Stimulated activated CD4-positive, alpha-beta T cell treated with anti-CD3 and anti-CD28 coated beads, Interleukin-12 subunit alpha, Interleukin-12 subunit beta, amount 100 ng/mL, for 48 hours (primary cell): ENCODE data around the gene HERC3.
"Not testable (repeated sequence)": the region's sequence is repeated elsewhere in the genome, so short reads cannot be mapped to it uniquely, and the experiment has no call there.

Source experiments
- DNase-seq, 3 donors: peaks; one replicate each; pipeline ENCODE4 v3.0.0-alpha.2; 2020; ENCODE audit warnings: low read depth in 2 of 3, low spot score in 1 of 3

The HERC3 gene

DNA sequence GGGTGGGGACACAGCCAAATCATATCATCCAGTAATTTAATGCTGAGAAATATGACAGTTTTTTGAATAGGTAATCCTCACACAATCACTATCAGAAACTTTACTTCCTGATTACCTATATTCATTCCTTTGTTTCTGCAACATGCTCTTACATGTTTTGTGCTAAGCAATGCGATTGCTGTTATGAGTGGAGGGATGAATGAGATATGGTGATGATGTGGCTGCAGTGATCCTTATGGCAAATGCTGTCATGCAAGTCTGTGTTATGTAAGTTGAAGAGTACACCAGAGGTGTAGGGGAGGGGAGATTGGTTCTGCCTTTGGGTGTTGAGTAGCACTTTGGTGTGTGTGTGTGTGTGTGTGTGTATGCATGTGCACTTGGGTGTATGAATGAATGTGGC lies 14.6 kb downstream of the HERC3 start:
- no peak for DNase-seq

DNA sequence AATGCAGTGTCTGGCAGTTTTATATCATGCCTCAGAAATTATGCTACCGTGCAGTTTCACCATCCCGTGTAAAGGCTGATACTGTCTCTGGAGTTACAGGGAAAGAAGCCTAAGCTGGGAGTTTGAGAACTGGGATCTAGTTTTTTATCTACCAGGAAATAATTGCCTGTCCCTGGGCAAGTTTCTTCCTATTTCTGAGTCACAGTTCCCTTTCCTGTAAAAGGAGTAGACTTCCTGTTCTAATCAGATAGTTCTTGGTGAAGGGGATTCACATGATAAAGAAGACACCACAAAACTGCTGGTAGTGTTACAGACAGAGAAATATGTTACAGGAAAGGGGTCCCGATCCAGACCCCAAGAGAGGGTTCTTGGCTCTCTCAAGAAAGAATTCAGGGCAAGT lies 17.1 kb downstream of the HERC3 start:
- DNase-seq = no peak

DNA sequence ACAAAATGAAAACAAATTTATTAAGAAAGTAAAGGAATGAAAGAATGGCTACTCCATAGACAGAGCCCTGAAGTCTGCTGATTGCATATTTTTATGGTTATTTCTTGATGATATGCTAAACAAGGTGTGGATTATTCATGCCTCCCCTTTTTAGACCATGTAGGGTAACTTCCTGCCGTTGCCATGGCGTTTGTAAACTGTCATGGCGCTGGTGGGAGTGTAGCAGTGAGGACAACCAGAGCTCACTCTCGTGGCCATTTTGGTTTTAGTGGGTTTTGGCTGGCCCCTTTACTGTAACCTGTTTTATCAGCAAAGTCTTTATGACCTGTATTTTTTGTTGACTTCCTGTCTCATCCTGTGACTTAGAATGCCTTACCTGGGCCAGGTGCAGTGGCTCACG lies 17.5 kb downstream of the HERC3 start:
- DNase-seq = not testable (repeated sequence)

DNA sequence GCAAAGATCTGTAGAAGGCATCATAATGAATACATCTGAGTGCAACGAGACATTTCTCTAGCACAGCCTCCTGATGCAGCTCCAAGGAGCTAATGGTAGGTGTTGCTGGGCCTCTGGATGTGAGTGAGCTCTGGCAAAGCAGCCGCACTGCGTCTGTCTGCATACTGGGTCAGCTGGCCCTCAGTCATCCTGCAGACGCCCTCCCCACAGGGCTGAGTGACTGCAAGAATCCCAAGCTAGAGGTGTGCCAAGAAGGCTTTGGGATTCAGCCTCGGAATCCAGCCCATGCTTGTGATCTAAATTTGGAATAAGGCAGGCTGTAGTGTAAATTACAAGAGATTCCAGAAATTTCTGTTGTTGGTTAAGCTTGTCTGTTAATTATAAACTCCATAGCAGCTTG lies 18.5 kb downstream of the HERC3 start:
- no peak for DNase-seq

DNA sequence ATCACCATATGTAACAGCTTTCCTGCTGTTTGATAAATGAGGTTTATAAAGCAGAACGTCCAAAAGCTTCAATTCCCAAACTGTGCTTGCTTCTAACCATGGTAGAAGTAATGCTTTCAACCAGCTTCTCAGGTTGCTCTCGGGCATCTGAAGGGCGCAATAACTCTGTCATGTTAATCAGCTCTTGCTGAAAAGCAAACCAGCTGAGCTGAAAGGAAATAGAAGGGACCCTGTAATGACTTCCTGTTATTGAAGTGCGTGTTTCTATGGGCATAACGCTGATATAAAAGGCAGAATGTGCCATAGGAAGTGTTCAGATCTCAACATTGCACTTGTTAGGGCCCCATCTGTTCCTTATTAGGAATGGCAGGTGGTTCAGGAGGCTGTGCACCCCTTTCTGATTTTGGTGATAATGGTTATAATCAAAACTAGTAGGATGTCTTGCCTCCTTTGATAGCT lies 21.2 kb downstream of the HERC3 start:
- DNase-seq = no peak

DNA sequence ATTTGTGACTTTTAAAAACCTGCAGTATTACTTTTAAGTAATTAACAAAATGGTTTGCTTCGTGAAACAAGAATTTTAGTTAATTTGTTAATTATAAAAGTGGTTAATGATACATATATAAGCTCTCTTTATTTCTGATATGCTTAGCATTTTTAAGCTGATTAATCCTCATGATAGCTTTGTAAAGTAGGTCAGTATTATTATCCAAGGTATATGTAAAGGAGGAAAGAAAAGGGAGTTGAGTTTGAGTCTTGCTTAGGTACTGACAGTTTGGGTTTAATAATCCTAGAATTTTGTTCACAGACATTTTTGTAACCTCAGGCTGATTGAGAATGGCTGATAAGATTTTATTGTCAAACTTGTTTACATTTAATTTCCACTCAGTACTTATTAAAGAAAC lies 21.8 kb downstream of the HERC3 start:
- DNase-seq = no peak

DNA sequence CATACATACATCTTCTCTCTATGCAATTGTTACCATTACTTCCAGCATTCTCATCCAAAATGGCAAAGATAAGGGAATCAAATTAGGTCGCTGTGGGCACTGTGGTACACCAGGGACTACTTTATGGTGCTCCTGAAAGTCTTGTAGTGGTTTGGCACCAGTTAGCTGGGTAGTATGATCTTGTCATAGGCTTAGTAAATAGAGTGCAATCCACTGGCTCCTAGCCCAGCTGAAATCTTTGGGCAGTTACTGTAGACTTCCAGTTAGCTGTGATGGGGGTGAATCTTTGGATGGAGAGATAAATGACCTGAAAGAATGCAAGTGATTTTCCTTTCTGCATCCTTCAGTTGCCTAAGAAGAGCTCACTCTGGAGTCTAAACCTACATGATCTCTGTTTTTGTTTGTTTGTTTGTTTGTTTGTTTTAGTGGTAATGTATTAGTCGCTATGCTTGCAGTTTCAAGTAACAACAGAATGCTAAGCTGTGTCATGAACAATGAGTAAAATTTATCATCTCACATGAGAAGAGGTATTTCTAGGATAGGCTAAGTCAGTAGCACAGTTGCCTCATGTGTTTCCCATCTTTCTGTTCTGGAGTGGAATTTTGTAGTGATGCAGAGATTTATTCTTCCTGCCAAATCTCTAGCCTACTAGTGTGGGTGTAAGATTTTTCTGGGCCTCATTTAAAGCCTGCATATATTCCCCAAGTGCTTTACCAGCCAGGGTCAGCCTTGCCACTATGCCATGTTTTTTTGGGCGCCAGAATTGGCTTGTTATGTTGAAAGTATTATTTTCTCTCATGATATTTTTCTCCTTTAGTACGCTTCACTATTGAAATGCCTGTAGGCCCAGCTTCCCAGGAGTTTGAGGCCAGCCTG lies 24.2 kb downstream of the HERC3 start:
- no peak for DNase-seq

DNA sequence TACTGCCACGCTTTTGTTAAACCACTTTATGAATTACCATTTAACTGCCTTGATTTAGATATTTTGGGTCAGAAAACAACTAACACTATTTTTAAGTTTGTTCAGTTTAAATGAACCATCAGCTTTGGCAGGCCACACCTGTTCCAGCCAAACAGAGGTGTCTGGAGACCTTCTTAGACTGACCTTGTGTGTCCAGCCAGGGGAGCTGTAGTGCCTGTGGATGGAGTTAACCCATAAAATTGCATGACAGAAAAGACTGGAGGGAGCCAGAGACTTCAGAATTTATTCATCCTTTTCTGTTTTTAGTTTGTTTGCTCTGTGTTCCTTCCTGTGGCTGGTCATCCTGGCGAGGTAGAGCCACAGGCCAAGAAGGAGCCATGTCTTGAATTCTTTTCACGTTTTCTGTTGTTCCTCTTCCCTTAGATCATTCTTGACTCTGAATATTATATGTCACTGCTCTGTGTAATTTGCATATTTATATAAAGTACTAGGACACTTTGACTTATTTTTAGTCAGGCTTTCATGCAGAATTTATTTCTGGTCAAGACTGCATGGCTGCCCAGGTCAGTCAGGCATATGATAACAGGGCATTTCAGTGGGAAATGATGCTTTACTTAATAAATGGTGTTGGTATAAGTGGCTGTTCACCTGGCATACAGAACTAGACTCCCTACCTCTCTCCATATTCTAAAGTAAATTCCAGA lies 26.7 kb downstream of the HERC3 start:
- no peak for DNase-seq

DNA sequence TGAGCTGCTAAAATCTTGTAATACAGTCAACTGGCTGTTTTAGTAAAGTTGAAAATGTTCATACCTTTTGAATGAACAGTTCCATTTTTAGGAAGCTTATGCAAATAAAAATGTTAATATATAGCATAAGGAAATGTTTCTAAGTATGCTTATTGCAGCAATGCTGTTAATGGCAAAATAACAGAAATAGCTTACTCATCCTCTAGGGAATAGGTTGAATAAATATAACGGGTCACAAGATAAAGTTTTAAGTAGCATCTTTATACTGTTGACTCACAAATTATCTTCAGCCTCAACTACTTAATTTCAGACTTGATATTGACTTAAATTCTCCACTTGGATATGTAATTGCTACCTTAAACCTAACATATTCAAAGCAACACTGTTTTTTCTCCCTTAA lies 27.7 kb downstream of the HERC3 start:
- no peak for DNase-seq

DNA sequence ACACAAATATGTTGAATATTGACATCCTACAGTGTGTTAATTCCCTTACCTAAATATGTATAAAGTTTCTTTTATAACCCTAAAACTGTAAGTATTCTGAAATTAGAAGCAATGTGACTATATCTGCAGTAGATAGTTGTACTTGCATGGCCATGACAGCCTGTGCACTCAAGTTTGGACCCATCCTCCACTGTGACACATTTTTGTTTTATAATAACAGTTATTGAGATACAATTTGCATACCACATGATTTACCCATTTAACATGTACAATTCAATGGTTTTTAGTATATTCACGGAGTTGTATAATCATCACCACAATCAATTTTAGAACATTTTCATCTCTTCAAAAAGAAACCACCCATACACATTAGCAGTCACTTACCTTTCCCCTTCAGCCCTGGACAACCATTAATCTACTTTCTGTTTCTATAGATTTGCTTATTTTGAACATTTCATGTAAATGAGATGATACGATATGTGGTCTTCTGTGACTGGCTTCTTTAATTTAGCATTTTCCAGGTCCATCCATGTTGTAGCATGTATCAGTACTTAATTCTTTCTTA lies 29.6 kb downstream of the HERC3 start:
- no peak for DNase-seq

DNA sequence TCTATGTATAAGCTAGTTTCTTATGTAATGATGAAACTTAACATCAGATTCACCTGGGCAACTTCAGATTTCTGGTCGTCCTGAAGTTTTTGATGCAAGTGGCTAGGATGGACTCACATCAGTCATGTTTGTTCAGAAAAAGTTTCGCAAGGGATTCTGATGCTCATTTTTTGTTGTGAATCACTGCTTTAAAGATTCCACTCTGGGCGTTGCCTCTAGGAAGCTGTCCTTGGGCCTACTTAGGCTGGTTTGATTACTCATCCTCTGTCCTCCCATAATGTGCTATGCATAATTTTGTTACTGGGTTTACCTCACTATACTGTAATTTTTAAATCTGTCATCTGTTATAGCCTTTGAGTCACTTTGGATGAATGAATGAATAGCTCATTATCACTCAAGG lies 30.8 kb downstream of the HERC3 start:
- DNase-seq = no peak

DNA sequence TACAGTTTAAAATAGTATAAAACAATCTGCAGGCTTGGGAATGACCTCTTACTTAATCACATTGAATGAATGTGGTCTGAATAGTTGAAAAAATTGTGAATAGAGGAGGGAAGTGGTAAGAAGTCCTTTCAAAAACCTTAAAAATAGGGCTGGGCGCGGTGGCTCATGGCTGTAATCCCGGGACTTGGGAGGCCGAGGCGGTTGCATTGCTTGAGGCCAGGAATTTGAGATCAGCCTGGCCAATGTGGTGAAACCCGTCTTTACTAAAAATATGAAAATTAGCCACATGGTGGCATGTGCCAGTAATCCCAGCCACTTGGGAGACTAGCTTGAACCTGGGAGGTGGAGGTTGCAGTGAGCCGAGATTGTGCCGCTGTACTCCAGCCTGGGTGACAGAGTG lies 36.5 kb downstream of the HERC3 start:
- no peak for DNase-seq

DNA sequence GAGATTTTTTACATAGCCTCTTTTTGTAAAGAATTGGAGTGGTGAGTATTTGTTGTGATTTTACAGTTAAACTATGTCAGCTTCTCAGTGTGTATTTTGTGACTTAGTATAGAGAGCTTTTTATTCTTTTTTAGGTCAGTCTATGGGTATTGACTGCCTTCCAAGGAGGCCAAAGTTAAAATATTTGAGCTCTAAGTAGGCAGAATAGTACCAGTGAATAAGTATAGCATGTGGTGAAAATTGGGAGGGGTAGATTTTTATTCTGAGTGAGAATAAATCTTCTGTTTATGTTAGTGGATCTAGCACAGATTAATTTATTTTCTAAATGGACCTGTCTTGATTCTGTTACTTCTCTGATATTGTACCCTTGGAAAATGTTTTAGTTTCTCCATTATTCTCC lies 37.5 kb downstream of the HERC3 start:
- DNase-seq = no peak

DNA sequence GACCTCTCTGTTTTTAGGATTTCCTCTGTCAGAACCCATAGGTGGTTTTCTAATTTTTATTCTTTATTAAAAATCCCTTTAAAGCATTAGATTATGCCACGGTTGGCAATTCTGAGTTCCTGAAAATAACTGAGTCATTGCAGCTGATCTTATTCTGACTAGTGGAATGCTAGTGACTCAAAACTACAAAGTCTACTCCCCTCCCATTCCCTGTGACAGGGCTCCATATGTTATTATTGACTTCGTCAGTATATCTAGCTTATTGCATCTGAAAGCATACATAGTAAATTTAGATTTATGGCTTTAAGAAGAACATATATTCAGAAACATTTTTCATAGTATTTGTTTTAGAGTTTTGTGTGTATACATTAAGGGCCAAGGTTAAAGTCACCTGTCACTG lies 38.5 kb downstream of the HERC3 start:
- DNase-seq = no peak

DNA sequence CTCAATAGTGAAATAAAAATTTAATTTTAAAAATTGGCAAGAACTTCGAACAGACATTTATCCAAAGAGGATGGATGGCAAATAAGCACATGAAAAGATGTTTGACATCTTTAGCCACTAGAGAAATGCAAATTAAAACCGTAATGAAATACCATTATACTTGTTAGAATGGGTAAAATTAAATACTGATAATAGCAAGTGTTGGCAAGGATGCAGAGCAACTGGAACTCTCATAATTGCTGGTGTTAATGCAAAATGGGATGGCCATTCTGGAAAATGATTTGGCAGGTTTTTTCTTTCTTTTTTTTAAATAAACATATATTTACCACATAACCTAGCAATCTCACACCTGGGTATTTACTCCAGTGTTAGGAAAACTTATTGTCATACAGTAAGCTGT lies 51.7 kb downstream of the HERC3 start:
- DNase-seq = no peak

DNA sequence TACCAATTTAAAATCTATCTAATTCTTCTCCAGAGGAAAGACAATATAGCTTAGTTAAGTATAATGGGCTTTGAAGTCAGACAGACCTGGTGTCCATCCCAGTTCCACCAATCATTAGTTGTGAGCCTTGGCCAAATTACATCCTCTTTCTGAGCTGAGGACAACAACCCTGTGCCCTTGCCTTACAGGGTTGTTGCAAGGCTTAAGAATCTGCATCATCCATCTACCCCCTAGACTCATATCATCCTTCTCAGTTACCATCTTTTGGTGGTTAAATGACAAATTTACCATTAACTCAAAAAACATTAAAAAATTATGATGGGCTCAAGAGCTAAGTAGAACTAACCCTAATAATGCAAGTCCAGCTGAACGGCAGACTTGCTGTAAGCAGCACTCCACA lies 53.7 kb downstream of the HERC3 start:
- no peak for DNase-seq

DNA sequence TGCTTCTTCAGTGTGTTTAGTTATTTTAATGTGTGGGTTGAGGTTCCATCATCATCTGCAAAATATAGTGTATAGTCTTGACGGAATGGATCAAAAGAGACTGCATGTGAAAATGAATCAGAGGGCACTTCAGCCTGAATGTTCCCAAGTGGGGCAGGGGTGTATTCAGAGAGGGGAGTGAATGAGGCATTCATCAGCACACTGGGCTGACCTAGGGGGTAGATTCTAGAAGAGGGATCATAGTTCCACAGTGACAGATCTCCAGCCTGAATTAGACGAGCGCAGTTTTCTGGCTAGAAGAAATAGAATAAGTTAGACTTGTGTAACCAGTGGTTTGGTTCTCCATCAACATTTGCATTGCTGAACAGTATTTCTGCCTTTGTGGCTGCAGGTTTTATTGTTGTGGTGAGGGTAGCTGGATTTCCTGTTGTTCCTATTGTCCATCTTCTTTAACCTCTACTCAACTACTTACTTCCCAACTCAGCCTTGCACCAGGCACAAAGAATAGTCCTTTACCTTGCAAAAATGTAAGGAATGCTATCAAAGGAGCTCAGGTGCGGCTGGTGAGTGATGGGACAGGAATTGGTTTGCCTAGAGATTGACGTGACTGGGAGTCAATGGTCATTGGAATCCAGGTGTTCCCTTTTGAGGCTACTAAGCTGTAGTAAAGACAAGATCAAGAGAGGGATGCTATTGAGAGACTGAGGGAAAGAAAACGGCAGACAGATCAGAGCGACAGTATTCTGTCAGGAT lies 54.4 kb downstream of the HERC3 start:
- DNase-seq = no peak

DNA sequence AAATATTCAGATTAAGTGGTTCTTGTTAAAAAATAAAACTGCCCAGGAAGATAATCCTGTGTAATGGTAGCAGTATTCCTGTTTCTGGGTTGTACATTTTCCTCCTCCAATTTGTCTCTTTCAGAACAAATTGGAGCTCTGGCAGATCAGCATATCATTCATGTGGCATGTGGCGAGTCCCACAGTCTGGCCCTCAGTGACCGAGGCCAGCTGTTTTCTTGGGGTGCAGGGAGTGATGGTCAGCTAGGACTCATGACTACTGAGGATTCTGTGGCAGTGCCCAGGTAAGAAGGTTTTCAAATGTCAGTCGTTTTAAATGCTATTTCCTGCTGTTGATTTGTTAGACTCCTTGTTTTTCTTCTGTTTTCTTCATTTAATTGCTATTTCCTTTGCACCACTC lies 57.4 kb downstream of the HERC3 start:
- no peak for DNase-seq

DNA sequence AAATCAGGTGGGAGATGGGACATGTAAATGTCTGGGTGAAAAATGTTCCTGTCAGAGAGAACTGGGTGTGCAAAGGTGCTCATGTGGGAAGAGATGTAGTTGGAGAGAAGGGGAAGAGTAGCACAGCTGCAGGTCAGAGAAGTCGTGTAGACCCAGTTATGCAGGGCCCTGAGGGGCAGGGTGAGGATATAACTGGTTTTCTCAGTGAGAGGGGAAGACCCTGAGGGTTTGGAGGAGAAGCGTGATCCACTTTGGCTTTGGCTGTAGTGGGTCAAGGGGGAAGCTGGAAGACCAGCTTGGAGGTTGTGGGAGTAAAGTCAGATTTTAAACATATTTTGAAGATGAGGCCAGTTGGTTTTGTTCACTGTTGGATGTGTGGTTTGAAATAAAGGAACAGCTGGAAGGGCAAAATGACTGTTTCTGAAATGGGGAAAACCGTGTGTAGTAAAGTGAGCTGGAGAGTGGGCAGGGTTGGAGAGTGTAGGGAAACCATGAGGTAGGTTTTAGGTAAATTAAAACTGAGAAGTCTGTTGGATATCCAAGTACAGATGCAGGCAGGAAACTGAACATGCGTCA lies 61.2 kb downstream of the HERC3 start:
- DNase-seq = no peak

DNA sequence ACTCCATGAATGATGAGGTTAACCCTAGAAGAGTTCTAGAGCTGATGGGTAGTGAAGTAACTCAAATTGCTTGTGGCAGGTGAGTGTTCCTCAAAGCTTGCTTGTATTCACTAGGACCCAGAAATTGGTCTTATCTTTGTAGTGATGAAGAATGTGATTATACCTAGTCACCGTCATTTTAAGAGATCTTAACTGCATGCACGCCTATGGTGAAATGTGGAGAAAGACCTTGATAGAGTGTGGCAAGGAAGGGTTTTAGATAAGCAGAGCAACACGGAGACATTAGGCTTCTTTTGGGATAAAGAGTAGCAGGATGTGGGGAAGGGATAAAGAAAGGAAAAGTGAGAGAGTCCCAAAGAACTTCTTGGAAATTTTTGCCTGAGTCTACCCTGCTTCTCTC lies 62.9 kb downstream of the HERC3 start:
- no peak for DNase-seq
